A673 (cell line): ENCODE results near the gene SAP30. TPM values are rescaled to one million over a fixed set of nuclear protein-coding genes. Genes with fewer than 3 reads are reported as not detected.

Experiments used
- BruUV-seq: library from RNA; stranded (reverse); fragments of 400-500 nt; replicated peaks from 2 replicates; lab custom pipeline; 2021; lab: Mats Ljungman, UMichigan
- CTCF ChIA-PET: fragments of 300-600 bp; sonication (Branson Sonifier 250); formaldehyde crosslinking; loops from one replicate; lab custom pipeline; 2022; ENCODE audit warnings: antibody characterized with exemption; lab: Charles Lee
- POLR2A ChIA-PET: fragments of 300-600 bp; sonication (Branson Sonifier 250); formaldehyde crosslinking; loops from one replicate; lab custom pipeline; 2022; ENCODE audit warnings: antibody characterized with exemption; ENCODE audit not compliant: low non-redundant PET; lab: Charles Lee
- DNase-seq: peaks from one replicate; pipeline ENCODE4 v3.0.0-alpha.2; 2015; ENCODE audit warnings: low spot score
- H3K27ac ChIP-seq: fragments of 200-600 bp; sonication (generic); 2 replicates; pipeline ENCODE4 v1.5.1; 2016; ENCODE audit warnings: mixed run types, low read depth, mild to moderate bottlenecking, mixed read lengths, antibody characterized with exemption, low read length; ENCODE audit not compliant: poor library complexity, severe bottlenecking
- H3K27me3 ChIP-seq: fragments of 200-600 bp; sonication (generic); replicated peaks from 2 replicates; pipeline ENCODE4 v1.6.1; 2017; ENCODE audit warnings: mixed run types, low read depth, mild to moderate bottlenecking, mixed read lengths, antibody characterized with exemption, low read length; ENCODE audit not compliant: insufficient read depth, poor library complexity
- H3K36me3 ChIP-seq: fragments of 200-600 bp; sonication (generic); 2 replicates; pipeline ENCODE4 v1.6.1; 2016; ENCODE audit warnings: mixed run types, mild to moderate bottlenecking, mixed read lengths, antibody characterized with exemption, low read length; ENCODE audit not compliant: insufficient read depth, poor library complexity, severe bottlenecking
- H3K4me1 ChIP-seq: fragments of 200-600 bp; sonication (generic); 2 replicates; pipeline ENCODE4 v1.6.1; 2017; ENCODE audit warnings: mixed run types, mild to moderate bottlenecking, mixed read lengths, antibody characterized with exemption, low read length; ENCODE audit not compliant: insufficient read depth, poor library complexity, severe bottlenecking
- H3K4me3 ChIP-seq: fragments of 200-600 bp; sonication (generic); 2 replicates; pipeline ENCODE4 v1.5.1; 2016; ENCODE audit warnings: low read depth, mixed run types, mild to moderate bottlenecking, mixed read lengths, low read length; ENCODE audit not compliant: poor library complexity, severe bottlenecking
- H3K9me3 ChIP-seq: fragments of 200-600 bp; sonication (generic); 2 replicates; pipeline ENCODE4 v1.6.1; 2016; ENCODE audit warnings: mixed run types, low read depth, mild to moderate bottlenecking, mixed read lengths, antibody characterized with exemption, low read length; ENCODE audit not compliant: poor library complexity, severe bottlenecking
- CTCF ChIP-seq: fragments of 300-800, 200-600 bp; sonication (generic); conservative IDR thresholded peaks from 2 replicates; pipeline ENCODE4 v1.5.1; 2017; ENCODE audit warnings: low read depth, mild to moderate bottlenecking, antibody characterized with exemption, low read length, moderate library complexity, mixed read lengths
- EZH2 ChIP-seq: fragments of 200-600 bp; sonication (generic); IDR thresholded peaks from 2 replicates; pipeline ENCODE4 v1.6.1; 2017; ENCODE audit warnings: borderline replicate concordance, low read depth, mild to moderate bottlenecking, mixed read lengths, antibody characterized with exemption, low read length; ENCODE audit not compliant: poor library complexity, severe bottlenecking
- intact Hi-C: fragments of 100-400 bp; cut with micrococcal nuclease; formaldehyde crosslinking; loops from one replicate; pipeline ENCODE4 v1.10.0; 2022; ENCODE audit not compliant: unreplicated experiment
- total RNA-seq: library from RNA; stranded (reverse); gene quantifications from 2 replicates; pipeline ENCODE4 v1.2.3, GENCODE V29; 2021

Gene SAP30
- total RNA-seq, 1 experiment from 2014 or later = 64.3 TPM

DNA sequence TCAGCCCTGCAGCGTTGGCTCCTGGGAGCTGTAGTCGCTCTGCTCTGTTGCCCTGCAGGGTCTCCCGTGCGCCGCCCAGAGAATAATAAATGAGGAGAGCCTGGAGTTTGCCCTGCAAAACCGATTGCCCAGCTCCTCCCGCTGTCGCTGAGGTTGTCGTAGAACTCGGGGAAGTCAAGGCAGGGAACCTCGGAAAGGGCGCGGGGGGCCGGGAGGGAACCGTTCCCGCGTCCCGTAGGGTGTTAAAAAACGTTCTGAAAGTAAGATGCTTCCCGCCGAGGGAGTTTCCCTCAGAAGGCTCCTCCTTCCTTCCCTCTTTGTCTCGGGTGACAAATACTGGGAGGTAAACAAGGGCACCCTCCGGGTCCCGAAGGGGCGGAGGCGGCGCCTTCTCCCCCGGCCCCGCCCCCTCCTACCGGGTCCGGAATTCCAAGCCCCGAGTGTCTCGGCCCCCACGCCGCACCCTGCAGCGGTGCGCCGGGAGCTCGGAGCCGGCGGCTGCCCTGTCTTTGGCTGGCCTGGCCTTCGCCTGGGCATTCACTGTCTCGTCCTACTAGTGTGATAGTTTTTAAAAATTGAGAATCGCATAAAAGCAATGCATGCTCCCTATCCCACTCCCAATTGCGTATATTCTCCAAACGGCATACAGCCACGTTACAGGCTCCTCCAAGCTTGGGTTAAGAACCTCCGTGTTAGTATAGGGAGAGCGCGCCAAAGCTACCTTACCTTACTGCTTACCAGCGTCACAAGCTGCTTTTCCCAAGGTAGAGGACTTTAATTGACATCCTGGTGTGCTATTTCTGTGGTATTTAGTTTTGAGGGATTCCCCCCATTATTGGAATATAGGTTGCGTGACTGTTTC lies 35.6 kb upstream of the SAP30 start:
- Histone ChIP-seq H3K36me3 (peaks cover 32% of the 10 kb centered on the region), H3K27me3 (no peaks in the 10 kb centered on the region), H3K27ac (peak overlapping the region; percentile 99), H3K9me3 (no peaks in the 10 kb centered on the region), H3K4me3 (peak overlapping the region; percentile 93), H3K4me1 (peaks cover 25% of the 10 kb centered on the region)
- BruUV-seq = no TSS peak
- intact Hi-C loops = loop anchor here (1.0 to 10.0 kb wide), 3 partner anchors 36 to 980 kb away; partner anchors contain the start of gene SAP30
- ChIA-PET CTCF (interaction anchor here (1.0 kb wide), 1 partner anchor 80 kb away, joined by 3 read pairs; no protein-coding TSS in a partner anchor), POLR2A (interaction anchor here (0.6 to 1.1 kb wide), 5 partner anchors 10 to 80 kb away, joined by 3 to 11 read pairs (median 3); partner anchors contain the start of gene SAP30)
- no peak for TF ChIP-seq EZH2
- no peak for TF ChIP-seq CTCF
- DNase-seq = peak; percentile 97

DNA sequence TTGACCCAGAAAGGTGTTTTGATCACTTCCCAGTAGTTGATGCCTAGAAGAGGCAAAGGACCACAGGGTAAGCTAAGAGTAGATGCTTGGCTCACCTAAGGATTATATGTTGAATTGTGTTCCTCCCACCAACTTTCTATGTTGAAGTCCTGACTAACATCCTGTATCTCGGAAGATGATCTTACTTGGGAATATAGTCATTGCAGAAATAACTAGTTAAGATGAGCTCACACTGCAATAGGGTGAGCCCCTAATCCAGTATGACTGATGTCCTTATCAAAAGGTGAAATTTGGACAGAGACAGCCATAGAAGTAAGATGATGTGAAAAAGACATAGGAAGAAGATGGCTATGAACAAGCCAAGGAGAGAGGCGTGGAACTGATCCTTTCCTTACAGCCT lies 33.3 kb upstream of the SAP30 start:
- no peaks in the 10 kb centered on the region for H3K9me3 ChIP-seq
- TF ChIP-seq CTCF (no peak), EZH2 (no peak)
- DNase-seq = no peak
- ChIA-PET POLR2A (no interaction called here), CTCF (no interaction called here)
- no peak overlapping the region for H3K4me3 ChIP-seq
- H3K27ac ChIP-seq = no peak overlapping the region
- intact Hi-C loops = loop anchor here (10.0 kb wide), 1 partner anchor 977 kb away; no protein-coding TSS in a partner anchor
- peaks cover 10% of the 10 kb centered on the region for H3K36me3 ChIP-seq
- BruUV-seq = no TSS peak
- no peaks in the 10 kb centered on the region for H3K27me3 ChIP-seq
- H3K4me1 ChIP-seq = peaks cover 35% of the 10 kb centered on the region

- Histone ChIP-seq H3K9me3 (no peaks in the 10 kb centered on the region), H3K36me3 (no peaks in the 10 kb centered on the region), H3K27ac (no peak overlapping the region), H3K27me3 (no peaks in the 10 kb centered on the region), H3K4me1 (peaks cover 32% of the 10 kb centered on the region), H3K4me3 (no peak overlapping the region)
- ChIA-PET CTCF (no interaction called here), POLR2A (no interaction called here)
- intact Hi-C loops = no loop called here
- no peak for DNase-seq
- BruUV-seq = no TSS peak
- TF ChIP-seq EZH2 = no peak
- no peak for TF ChIP-seq CTCF
These were observed 26.8 kb upstream of the SAP30 start for GRCh38 chr4:173343832-173344397.
